K562 (cell line): ENCODE measurements around the gene RSRC1.
A peak's percentile ranks its signal among the peaks of the same experiment; 100 is the strongest.

Experiments
- EZH2 ChIP-seq: IDR thresholded peaks from 2 replicates; pipeline ENCODE4 v1.6.1; 2012; ENCODE audit warnings: low read depth, mild to moderate bottlenecking, inconsistent platforms, low read length, borderline replicate concordance
- KAT8 ChIP-seq: fragments of 450-650 bp; IDR thresholded peaks from 2 replicates; pipeline ENCODE4 v1.6.1; 2016; ENCODE audit warnings: low read depth, mild to moderate bottlenecking
- KDM1A ChIP-seq, 2 experiments: fragments of 450-650 bp; IDR thresholded peaks; 2 replicates each; pipeline ENCODE4 v1.6.1; 2016; ENCODE audit warnings: mild to moderate bottlenecking in 2 of 2
- NRF1 ChIP-seq, 2 experiments: fragments of 450-650 bp; IDR thresholded peaks in 1 of 2; conservative IDR thresholded peaks in 1 of 2; 2 replicates each; pipeline ENCODE4 v1.6.1; 2014; ENCODE audit warnings: mild to moderate bottlenecking in 2 of 2
- POLR2A ChIP-seq: fragments of 450-650 bp; conservative IDR thresholded peaks from 2 replicates; pipeline ENCODE4 v1.6.1; 2016
- RBBP5 ChIP-seq: fragments of 200-600 bp; sonication (generic); IDR thresholded peaks from 2 replicates; pipeline ENCODE4 v1.6.1; 2012; ENCODE audit warnings: borderline replicate concordance, mild to moderate bottlenecking, low read length, control low read depth, inconsistent platforms; ENCODE audit not compliant: insufficient read depth, poor library complexity, severe bottlenecking
- SMC3 ChIP-seq: conservative IDR thresholded peaks from 2 replicates; pipeline ENCODE4 v1.6.1; 2011; ENCODE audit warnings: low read depth, low read length, improper control_type of control experiment; ENCODE audit not compliant: insufficient read depth
- SREBF1 ChIP-seq: fragments of 150-350 bp; IDR thresholded peaks from 2 replicates; pipeline ENCODE4 v1.6.1; 2014; ENCODE audit warnings: antibody characterized with exemption, low read depth, low read length, borderline replicate concordance
- TBL1XR1 ChIP-seq, 2 experiments: IDR thresholded peaks; 2 replicates each; pipeline ENCODE4 v1.6.1; 2012; ENCODE audit warnings: improper control_type of control experiment in 2 of 2, low read length in 2 of 2, mild to moderate bottlenecking in 1 of 2
- ZKSCAN1 ChIP-seq: fragments of 150-350 bp; IDR thresholded peaks from 2 replicates; pipeline ENCODE4 v1.6.1; 2016; ENCODE audit warnings: low read depth, low read length
- ZNF274 ChIP-seq: IDR thresholded peaks from 2 replicates; pipeline ENCODE4 v1.6.1; 2011; ENCODE audit warnings: low read depth, mild to moderate bottlenecking, low read length, moderate library complexity, borderline replicate concordance
- TF ChIP-seq, protein P1 (sequence below): sonication (generic); formaldehyde crosslinking; IDR thresholded peaks from 2 replicates; pipeline ENCODE4 v1.9.0; 2022; ENCODE audit warnings: mild to moderate bottlenecking, missing genetic modification reagents
- TF ChIP-seq, protein P2 (sequence below), 3 experiments: IDR thresholded peaks in 2 of 3; conservative IDR thresholded peaks in 1 of 3; 2 replicates each; pipeline ENCODE4 v1.5.1; 2011 to 2012; ENCODE audit warnings: low read length in 3 of 3, mild to moderate bottlenecking in 3 of 3, control low read depth in 2 of 3, improper control_type of control experiment in 1 of 3, inconsistent platforms in 1 of 3, low read depth in 1 of 3, mixed read lengths in 1 of 3, moderate library complexity in 1 of 3; ENCODE audit not compliant: insufficient read depth in 2 of 3

DNA sequence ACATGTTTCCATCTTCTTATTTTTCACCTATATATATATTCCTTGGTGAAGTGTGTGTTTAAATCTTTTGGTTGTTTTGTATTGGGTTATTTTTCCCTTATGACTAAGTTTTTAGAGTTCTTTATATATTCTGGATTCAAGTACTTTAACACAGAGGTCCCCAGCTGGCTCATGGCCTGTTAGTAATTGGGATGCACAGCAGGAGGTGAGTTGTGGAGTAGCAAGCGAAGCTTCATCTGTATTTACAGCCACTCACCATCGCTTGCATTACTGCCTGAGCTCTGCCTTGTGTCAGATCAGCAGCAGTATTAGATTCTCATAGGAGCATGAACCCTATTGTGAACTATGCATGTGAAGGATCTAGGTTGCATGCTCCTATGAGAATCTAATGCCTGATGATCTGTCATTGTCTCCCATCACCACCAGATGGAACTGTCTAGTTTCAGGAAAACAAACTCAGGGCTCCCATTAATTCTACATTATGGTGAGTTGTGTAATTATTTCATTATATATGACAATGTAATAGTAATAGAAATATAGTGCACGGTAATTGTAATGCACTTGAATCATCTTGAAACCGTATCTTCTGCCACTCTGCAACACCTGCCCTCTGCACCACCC is 151.6 kb downstream of the RSRC1 start:
- TF ChIP-seq, protein P1, sequence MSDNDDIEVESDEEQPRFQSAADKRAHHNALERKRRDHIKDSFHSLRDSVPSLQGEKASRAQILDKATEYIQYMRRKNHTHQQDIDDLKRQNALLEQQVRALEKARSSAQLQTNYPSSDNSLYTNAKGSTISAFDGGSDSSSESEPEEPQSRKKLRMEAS (CRISPR knock-in tag) = no peak
- TF ChIP-seq NRF1 (conservative IDR thresholded peaks at IDR 0.05 in 1 of 2, IDR thresholded peaks at IDR 0.05 in 1 of 2) (no peak), ZKSCAN1 (no peak), TBL1XR1 (IDR thresholded peaks at IDR 0.05; ENCODE audit: low read length in 2 of 2) (no peak), SREBF1 (no peak), POLR2A (no peak), KAT8 (no peak), KDM1A (IDR thresholded peaks at IDR 0.05) (no peak), RBBP5 (no peak), EZH2 (no peak), ZNF274 (no peak), SMC3 (no peak)
- TF ChIP-seq, protein P2, sequence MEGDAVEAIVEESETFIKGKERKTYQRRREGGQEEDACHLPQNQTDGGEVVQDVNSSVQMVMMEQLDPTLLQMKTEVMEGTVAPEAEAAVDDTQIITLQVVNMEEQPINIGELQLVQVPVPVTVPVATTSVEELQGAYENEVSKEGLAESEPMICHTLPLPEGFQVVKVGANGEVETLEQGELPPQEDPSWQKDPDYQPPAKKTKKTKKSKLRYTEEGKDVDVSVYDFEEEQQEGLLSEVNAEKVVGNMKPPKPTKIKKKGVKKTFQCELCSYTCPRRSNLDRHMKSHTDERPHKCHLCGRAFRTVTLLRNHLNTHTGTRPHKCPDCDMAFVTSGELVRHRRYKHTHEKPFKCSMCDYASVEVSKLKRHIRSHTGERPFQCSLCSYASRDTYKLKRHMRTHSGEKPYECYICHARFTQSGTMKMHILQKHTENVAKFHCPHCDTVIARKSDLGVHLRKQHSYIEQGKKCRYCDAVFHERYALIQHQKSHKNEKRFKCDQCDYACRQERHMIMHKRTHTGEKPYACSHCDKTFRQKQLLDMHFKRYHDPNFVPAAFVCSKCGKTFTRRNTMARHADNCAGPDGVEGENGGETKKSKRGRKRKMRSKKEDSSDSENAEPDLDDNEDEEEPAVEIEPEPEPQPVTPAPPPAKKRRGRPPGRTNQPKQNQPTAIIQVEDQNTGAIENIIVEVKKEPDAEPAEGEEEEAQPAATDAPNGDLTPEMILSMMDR (IDR thresholded peaks at IDR 0.05 in 2 of 3, conservative IDR thresholded peaks at IDR 0.05 in 1 of 3; ENCODE audit: insufficient read depth in 2 of 3, low read depth in 1 of 3, low read length in 3 of 3) = peak in 1 of 3 experiments; percentile 26; a peak in 2 of 6 replicates
